Measurements from ENCODE around the gene EYA2. TPM values are rescaled to one million over a fixed set of nuclear protein-coding genes. Genes with fewer than 3 reads are reported as not detected.

The EYA2 gene
- total RNA-seq, 1 experiment from 2014 or later, result 0.25 TPM

- Histone ChIP-seq H3K9me3 (peaks cover 27% of the 10 kb centered on the region), H3K4me1 (no peaks in the 10 kb centered on the region), H3K27me3 (replicated peaks; ENCODE audit: control insufficient read depth, insufficient read depth, low read length) (no peaks in the 10 kb centered on the region), H3K36me3 (ENCODE audit: control insufficient read depth, insufficient read depth, low read length) (no peaks in the 10 kb centered on the region), H3K4me3 (ENCODE audit: low read depth, low read length) (no peak overlapping the region)
- Mint-ChIP-seq H3K27me3 (ENCODE audit: insufficient read depth, unreplicated experiment) (peaks cover 1% of the 10 kb centered on the region), H3K36me3 (ENCODE audit: insufficient read depth, unreplicated experiment) (no peaks in the 10 kb centered on the region), H3K4me3 (ENCODE audit: unreplicated experiment) (no peak overlapping the region), H3K4me1 (ENCODE audit: low read depth, unreplicated experiment) (no peaks in the 10 kb centered on the region), H3K9me3 (ENCODE audit: unreplicated experiment) (peaks cover 38% of the 10 kb centered on the region), H3K27ac (ENCODE audit: unreplicated experiment) (no peak overlapping the region)
- no TSS peak for BruUV-seq (replicated peaks)
- POLR2A ChIA-PET, result no interaction called here
- DNase-seq, result no peak
- intact Hi-C loops (cut with micrococcal nuclease; ENCODE audit: unreplicated experiment), result no loop called here
- no peak for TF ChIP-seq CTCF (IDR thresholded peaks at IDR 0.05; ENCODE audit: insufficient read depth in 1 of 2, low read depth in 1 of 2, low read length in 1 of 2, severe bottlenecking in 1 of 2, unreplicated experiment in 1 of 2)
- CTCF ChIA-PET, result no interaction called here
Measured at GRCh38 chr20:47110819-47111218, 216.2 kb downstream of the EYA2 start.

GRCh38 chr20:47111576-47111975, 216.9 kb downstream of the EYA2 start:
- peaks cover 38% of the 10 kb centered on the region for H3K9me3 Mint-ChIP-seq (ENCODE audit: unreplicated experiment)

GRCh38 chr20:47113362-47114109, 218.9 kb downstream of the EYA2 start:
- no peak overlapping the region for H3K4me3 ChIP-seq (ENCODE audit: low read depth, low read length)
- intact Hi-C loops (cut with micrococcal nuclease; ENCODE audit: unreplicated experiment), result no loop called here
- no peaks in the 10 kb centered on the region for H3K27me3 ChIP-seq (replicated peaks; ENCODE audit: control insufficient read depth, insufficient read depth, low read length)
- Mint-ChIP-seq H3K27ac (ENCODE audit: unreplicated experiment) (no peak overlapping the region), H3K36me3 (ENCODE audit: insufficient read depth, unreplicated experiment) (no peaks in the 10 kb centered on the region), H3K9me3 (ENCODE audit: unreplicated experiment) (peaks cover 22% of the 10 kb centered on the region), H3K4me1 (ENCODE audit: low read depth, unreplicated experiment) (no peaks in the 10 kb centered on the region), H3K27me3 (ENCODE audit: insufficient read depth, unreplicated experiment) (peaks cover 3% of the 10 kb centered on the region), H3K4me3 (ENCODE audit: unreplicated experiment) (no peak overlapping the region)
- H3K36me3 ChIP-seq (ENCODE audit: control insufficient read depth, insufficient read depth, low read length), result no peaks in the 10 kb centered on the region
- no peak for TF ChIP-seq CTCF (IDR thresholded peaks at IDR 0.05; ENCODE audit: insufficient read depth in 1 of 2, low read depth in 1 of 2, low read length in 1 of 2, severe bottlenecking in 1 of 2, unreplicated experiment in 1 of 2)
- POLR2A ChIA-PET, result no interaction called here
- H3K4me1 ChIP-seq, result no peaks in the 10 kb centered on the region
- no peak for DNase-seq
- CTCF ChIA-PET, result no interaction called here
- peaks cover 21% of the 10 kb centered on the region for H3K9me3 ChIP-seq
- BruUV-seq (replicated peaks), result no TSS peak

More at GRCh38 chr20:47111576-47111975, 216.9 kb downstream of the EYA2 start:
- DNase-seq, result no peak
- Histone ChIP-seq H3K4me3 (ENCODE audit: low read depth, low read length) (no peak overlapping the region), H3K27me3 (replicated peaks; ENCODE audit: control insufficient read depth, insufficient read depth, low read length) (no peaks in the 10 kb centered on the region), H3K9me3 (peaks cover 27% of the 10 kb centered on the region), H3K4me1 (no peaks in the 10 kb centered on the region), H3K36me3 (ENCODE audit: control insufficient read depth, insufficient read depth, low read length) (no peaks in the 10 kb centered on the region)
- ChIA-PET POLR2A (no interaction called here), CTCF (no interaction called here)
- no peaks in the 10 kb centered on the region for H3K4me1 Mint-ChIP-seq (ENCODE audit: low read depth, unreplicated experiment)
- no peak overlapping the region for H3K27ac Mint-ChIP-seq (ENCODE audit: unreplicated experiment)
- no peak overlapping the region for H3K4me3 Mint-ChIP-seq (ENCODE audit: unreplicated experiment)
- no TSS peak for BruUV-seq (replicated peaks)
- no peaks in the 10 kb centered on the region for H3K36me3 Mint-ChIP-seq (ENCODE audit: insufficient read depth, unreplicated experiment)
- H3K27me3 Mint-ChIP-seq (ENCODE audit: insufficient read depth, unreplicated experiment), result peaks cover 3% of the 10 kb centered on the region
- no peak for TF ChIP-seq CTCF (IDR thresholded peaks at IDR 0.05; ENCODE audit: insufficient read depth in 1 of 2, low read depth in 1 of 2, low read length in 1 of 2, severe bottlenecking in 1 of 2, unreplicated experiment in 1 of 2)
- intact Hi-C loops (cut with micrococcal nuclease; ENCODE audit: unreplicated experiment), result no loop called here

Measured in Caco-2 (cell line).